Neural progenitor cell (in vitro differentiated cells): ENCODE results near the gene CPNE8. TPM values are rescaled to one million over a fixed set of nuclear protein-coding genes. Genes with fewer than 3 reads are reported as not detected.

Experiments
- DNase-seq: peaks from one replicate; pipeline ENCODE4 v3.0.0-alpha.2; 2016; ENCODE audit warnings: low spot score
- H2AFZ ChIP-seq: fragments of 200-600 bp; sonication (generic); replicated peaks from 2 replicates; pipeline ENCODE4 v1.6.1; 2016; ENCODE audit warnings: antibody characterized with exemption
- H3F3A ChIP-seq: fragments of 200-600 bp; sonication (generic); 2 replicates; pipeline ENCODE4 v1.6.1; 2016; ENCODE audit warnings: antibody characterized with exemption, low read depth
- H3K27ac ChIP-seq: fragments of 200-600 bp; sonication (generic); 2 replicates; pipeline ENCODE4 v1.5.1; 2016; ENCODE audit warnings: mild to moderate bottlenecking
- H3K27me3 ChIP-seq: fragments of 200-600 bp; sonication (generic); 2 replicates; pipeline ENCODE4 v1.6.1; 2016; ENCODE audit warnings: mild to moderate bottlenecking, moderate library complexity
- H3K36me3 ChIP-seq: fragments of 200-600 bp; sonication (generic); 2 replicates; pipeline ENCODE4 v1.5.1; 2016
- H3K4me1 ChIP-seq: fragments of 200-600 bp; sonication (generic); 2 replicates; pipeline ENCODE4 v1.6.1; 2016; ENCODE audit warnings: mixed run types
- H3K4me2 ChIP-seq: fragments of 200-600 bp; sonication (generic); 2 replicates; pipeline ENCODE4 v1.6.1; 2016
- H3K4me3 ChIP-seq: fragments of 200-600 bp; sonication (generic); 2 replicates; pipeline ENCODE4 v1.5.1; 2016
- H3K79me2 ChIP-seq: fragments of 200-600 bp; sonication (generic); 2 replicates; pipeline ENCODE4 v1.6.1; 2016; ENCODE audit warnings: low read depth
- H3K9ac ChIP-seq: fragments of 200-600 bp; sonication (generic); 2 replicates; pipeline ENCODE4 v1.6.1; 2016
- H3K9me3 ChIP-seq: fragments of 200-600 bp; sonication (generic); 2 replicates; pipeline ENCODE4 v1.5.1; 2016; ENCODE audit warnings: low read depth
- H4K20me1 ChIP-seq: fragments of 200-600 bp; sonication (generic); 2 replicates; pipeline ENCODE4 v1.6.1; 2016; ENCODE audit warnings: low read depth
- H3K27ac Mint-ChIP-seq: 3 replicates; pipeline ENCODE4 v1.8.0; 2021; ENCODE audit warnings: mixed read lengths
- H3K27me3 Mint-ChIP-seq: 2 replicates; pipeline ENCODE4 v1.8.0; 2022; ENCODE audit warnings: low read depth, mild to moderate bottlenecking, inconsistent platforms, moderate library complexity, mixed read lengths; ENCODE audit not compliant: insufficient read depth
- H3K36me3 Mint-ChIP-seq: 3 replicates; pipeline ENCODE4 v1.8.0; 2021; ENCODE audit warnings: mixed read lengths
- H3K4me1 Mint-ChIP-seq: 3 replicates; pipeline ENCODE4 v1.8.0; 2021; ENCODE audit warnings: mixed read lengths
- H3K4me3 Mint-ChIP-seq: 3 replicates; pipeline ENCODE4 v1.8.0; 2021; ENCODE audit warnings: mild to moderate bottlenecking, moderate library complexity, mixed read lengths
- H3K9me3 Mint-ChIP-seq: 3 replicates; pipeline ENCODE4 v1.8.0; 2020; ENCODE audit warnings: mixed read lengths
- CTCF ChIP-seq: fragments of 200-600 bp; sonication (generic); IDR thresholded peaks from 2 replicates; pipeline ENCODE4 v1.5.1; 2017; ENCODE audit warnings: antibody characterized with exemption, mild to moderate bottlenecking
- EZH2 ChIP-seq: fragments of 200-600 bp; sonication (generic); IDR thresholded peaks from 2 replicates; pipeline ENCODE4 v1.6.1; 2017; ENCODE audit warnings: antibody characterized with exemption, mild to moderate bottlenecking, moderate library complexity
- EZH2phosphoT487 ChIP-seq: fragments of 200-600 bp; sonication (generic); IDR thresholded peaks from 2 replicates; pipeline ENCODE4 v1.6.1; 2017; ENCODE audit warnings: antibody characterized with exemption
- total RNA-seq: library from RNA; depleted of rRNA; stranded (reverse); fragments of >200 nt; gene quantifications from 2 replicates; pipeline ENCODE4 v1.2.3, GENCODE V29; 2015; ENCODE audit warnings: low replicate concordance

CPNE8 gene
- total RNA-seq, 1 donor from 2014 or later: 19.5 TPM

- Histone ChIP-seq H3K9ac (no peak overlapping the region), H3K4me3 (no peak overlapping the region), H3K79me2 (no peaks in the 10 kb centered on the region), H3K27me3 (no peaks in the 10 kb centered on the region), H3K36me3 (no peaks in the 10 kb centered on the region), H3F3A (no peaks in the 10 kb centered on the region), H2AFZ (no peak overlapping the region), H3K9me3 (no peaks in the 10 kb centered on the region), H3K4me2 (no peak overlapping the region), H3K4me1 (no peaks in the 10 kb centered on the region), H3K27ac (no peak overlapping the region), H4K20me1 (no peaks in the 10 kb centered on the region)
- H3K27me3 Mint-ChIP-seq: no peaks in the 10 kb centered on the region
- H3K9me3 Mint-ChIP-seq: no peaks in the 10 kb centered on the region
- no peaks in the 10 kb centered on the region for H3K4me1 Mint-ChIP-seq
- H3K36me3 Mint-ChIP-seq: peaks cover 3% of the 10 kb centered on the region
- no peak for DNase-seq
- no peak overlapping the region for H3K27ac Mint-ChIP-seq
- no peak overlapping the region for H3K4me3 Mint-ChIP-seq
- TF ChIP-seq EZH2phosphoT487: no peak
- TF ChIP-seq EZH2: no peak
- TF ChIP-seq CTCF: no peak
Measured at GRCh38 chr12:38761111-38761510, 144.3 kb downstream of the CPNE8 start.

DNA sequence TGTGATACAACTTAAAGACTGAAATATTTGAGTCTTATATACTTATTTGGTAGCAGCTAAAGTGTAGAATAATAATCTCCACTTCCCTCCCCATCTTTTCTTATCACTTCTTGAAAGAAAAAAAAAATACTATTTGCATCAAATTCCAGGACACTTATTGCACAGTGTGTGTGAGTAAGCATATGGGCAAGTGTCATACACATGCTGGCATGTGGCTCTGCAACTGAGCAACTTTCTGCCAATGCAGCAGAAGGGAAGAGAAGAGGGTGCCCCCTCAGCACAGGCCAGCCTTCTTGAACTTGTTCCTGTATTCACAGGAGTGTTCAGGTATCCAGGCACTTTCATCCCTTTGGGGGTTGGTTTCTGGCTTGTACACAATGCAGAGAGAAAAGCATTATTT is 145.8 kb downstream of the CPNE8 start:
- Mint-ChIP-seq H3K4me3 (no peak overlapping the region), H3K27ac (no peak overlapping the region), H3K36me3 (peaks cover 3% of the 10 kb centered on the region), H3K27me3 (no peaks in the 10 kb centered on the region), H3K9me3 (no peaks in the 10 kb centered on the region), H3K4me1 (no peaks in the 10 kb centered on the region)
- no peak overlapping the region for H3K9ac ChIP-seq
- H3K79me2 ChIP-seq: no peaks in the 10 kb centered on the region
- H3K27me3 ChIP-seq: no peaks in the 10 kb centered on the region
- no peak overlapping the region for H2AFZ ChIP-seq
- H3K36me3 ChIP-seq: no peaks in the 10 kb centered on the region
- no peak overlapping the region for H3K27ac ChIP-seq
- H3K4me2 ChIP-seq: no peak overlapping the region
- no peaks in the 10 kb centered on the region for H3K9me3 ChIP-seq
- DNase-seq: no peak
- no peaks in the 10 kb centered on the region for H4K20me1 ChIP-seq
- no peak for TF ChIP-seq EZH2phosphoT487
- no peaks in the 10 kb centered on the region for H3K4me1 ChIP-seq
- no peak overlapping the region for H3K4me3 ChIP-seq
- no peaks in the 10 kb centered on the region for H3F3A ChIP-seq

GRCh38 chr12:38746744-38747143 is 158.6 kb downstream of the CPNE8 start:
- H3K27me3 ChIP-seq: no peaks in the 10 kb centered on the region
- peaks cover 7% of the 10 kb centered on the region for H3K36me3 Mint-ChIP-seq

More at GRCh38 chr12:38746744-38747143, 158.6 kb downstream of the CPNE8 start:
- no peak overlapping the region for H3K4me2 ChIP-seq
- no peaks in the 10 kb centered on the region for H3K9me3 ChIP-seq
- Mint-ChIP-seq H3K4me3 (no peak overlapping the region), H3K9me3 (no peaks in the 10 kb centered on the region), H3K4me1 (no peaks in the 10 kb centered on the region), H3K27me3 (no peaks in the 10 kb centered on the region), H3K27ac (no peak overlapping the region)
- no peak overlapping the region for H3K27ac ChIP-seq
- no peaks in the 10 kb centered on the region for H3K36me3 ChIP-seq
- no peaks in the 10 kb centered on the region for H3K79me2 ChIP-seq
- H3K9ac ChIP-seq: no peak overlapping the region
- H4K20me1 ChIP-seq: no peaks in the 10 kb centered on the region
- H3F3A ChIP-seq: peaks cover 10% of the 10 kb centered on the region
- H2AFZ ChIP-seq: no peak overlapping the region
- peaks cover 8% of the 10 kb centered on the region for H3K4me1 ChIP-seq
- H3K4me3 ChIP-seq: no peak overlapping the region
- TF ChIP-seq CTCF (no peak), EZH2phosphoT487 (no peak)
- no peak for DNase-seq
